Activated effector memory CD4-positive, alpha-beta T cell treated with Interleukin-2 at 50 U/mL for 16 hours (primary cell): ENCODE data around the gene CCDC92.
"Not testable (repeated sequence)": the region's sequence is repeated elsewhere in the genome, so short reads cannot be mapped to it uniquely, and the experiment has no call there.

Experiments used
- DNase-seq: peaks from one replicate; pipeline ENCODE4 v3.0.0-alpha.2; 2020

CCDC92 gene

GRCh38 chr12:123933214-123933613, 39.4 kb downstream of the CCDC92 start:
- no peak for DNase-seq

- DNase-seq: peak; percentile 21
Observed at GRCh38 chr12:123931686-123932321, 40.8 kb downstream of the CCDC92 start.

GRCh38 chr12:123929946-123930583, 42.6 kb downstream of the CCDC92 start:
- no peak for DNase-seq

- DNase-seq: no peak
Observed at GRCh38 chr12:123928897-123929296, 43.7 kb downstream of the CCDC92 start.

- DNase-seq: no peak
Observed at GRCh38 chr12:123928274-123928865, 44.3 kb downstream of the CCDC92 start.

GRCh38 chr12:123924539-123924938, 48.1 kb downstream of the CCDC92 start:
- no peak for DNase-seq

- no peak for DNase-seq
Observed at GRCh38 chr12:123923927-123924326, 48.7 kb downstream of the CCDC92 start.

GRCh38 chr12:123923038-123923437, 49.6 kb downstream of the CCDC92 start:
- no peak for DNase-seq

GRCh38 chr12:123919980-123920360, 52.7 kb downstream of the CCDC92 start:
- no peak for DNase-seq

- no peak for DNase-seq
Observed at GRCh38 chr12:123917337-123917850, 55.2 kb downstream of the CCDC92 start.

- no peak for DNase-seq
Observed at GRCh38 chr12:123916729-123917128, 55.9 kb downstream of the CCDC92 start.

- no peak for DNase-seq
Observed at GRCh38 chr12:123914726-123915333, 57.8 kb downstream of the CCDC92 start.

- DNase-seq: no peak
Observed at GRCh38 chr12:123912415-123913380, 59.9 kb downstream of the CCDC92 start.

- not testable (repeated sequence) for DNase-seq
Observed at GRCh38 chr12:123911672-123912409, 60.8 kb downstream of the CCDC92 start.

- DNase-seq: no peak
Observed at GRCh38 chr12:123910761-123911193, 61.9 kb downstream of the CCDC92 start.

GRCh38 chr12:123910057-123910456, 62.6 kb downstream of the CCDC92 start:
- DNase-seq: no peak

- no peak for DNase-seq
Observed at GRCh38 chr12:123908884-123909725, 63.5 kb downstream of the CCDC92 start.

GRCh38 chr12:123907726-123908476, 64.7 kb downstream of the CCDC92 start:
- no peak for DNase-seq

- no peak for DNase-seq
Observed at GRCh38 chr12:123906711-123907420, 65.8 kb downstream of the CCDC92 start.
